MCF 10A (cell line): ENCODE data around the gene FOXP1. TPM values are rescaled to one million over a fixed set of nuclear protein-coding genes. Genes with fewer than 3 reads are reported as not detected.

Source experiments
- BruUV-seq: library from RNA; stranded (reverse); fragments of 400-500 nt; replicated peaks from 2 replicates; lab custom pipeline; 2021; lab: Mats Ljungman, UMichigan
- CTCF ChIA-PET: fragments of 300-600 bp; sonication (Branson Sonifier 250); formaldehyde crosslinking; extraction: SDS; loops from one replicate; lab custom pipeline; 2021; ENCODE audit warnings: antibody characterized with exemption, inconsistent platforms; lab: Yijun Ruan, JAX
- POLR2A ChIA-PET: fragments of 300-600, 350-650 bp; sonication (Branson Sonifier 250); formaldehyde crosslinking; extraction: SDS; loops from one replicate; lab custom pipeline; 2020; ENCODE audit warnings: antibody characterized with exemption, inconsistent platforms; lab: Yijun Ruan, JAX
- DNase-seq: peaks from one replicate; pipeline ENCODE4 v3.0.0-alpha.2; 2018; ENCODE audit not compliant: unreplicated experiment
- H3K27ac Mint-ChIP-seq: one replicate; pipeline ENCODE4 v1.8.0; 2022; ENCODE audit warnings: mild to moderate bottlenecking, low read depth, mixed read lengths; ENCODE audit not compliant: unreplicated experiment
- H3K27me3 Mint-ChIP-seq: one replicate; pipeline ENCODE4 v1.8.0; 2022; ENCODE audit warnings: mixed read lengths; ENCODE audit not compliant: insufficient read depth, unreplicated experiment
- H3K36me3 Mint-ChIP-seq: one replicate; pipeline ENCODE4 v1.8.0; 2022; ENCODE audit warnings: mild to moderate bottlenecking, moderate library complexity, mixed read lengths; ENCODE audit not compliant: insufficient read depth, unreplicated experiment
- H3K4me1 Mint-ChIP-seq: one replicate; pipeline ENCODE4 v1.8.0; 2022; ENCODE audit warnings: mixed read lengths; ENCODE audit not compliant: insufficient read depth, unreplicated experiment
- H3K4me3 Mint-ChIP-seq: one replicate; pipeline ENCODE4 v1.8.0; 2022; ENCODE audit warnings: mild to moderate bottlenecking, moderate library complexity, mixed read lengths; ENCODE audit not compliant: unreplicated experiment
- H3K9me3 Mint-ChIP-seq: one replicate; pipeline ENCODE4 v1.8.0; 2022; ENCODE audit warnings: mixed read lengths; ENCODE audit not compliant: unreplicated experiment
- CTCF ChIP-seq: fragments of 200-600 bp; IDR thresholded peaks from one replicate; pipeline ENCODE4 v1.8.0; 2022; ENCODE audit warnings: antibody characterized with exemption, mild to moderate bottlenecking; ENCODE audit not compliant: unreplicated experiment
- intact Hi-C: fragments of 100-400 bp; cut with micrococcal nuclease; formaldehyde crosslinking; loops from 2 replicates; pipeline ENCODE4 v1.14.1; 2022
- total RNA-seq: library from RNA; stranded (reverse); gene quantifications from 2 replicates; pipeline ENCODE4 v1.2.3, GENCODE V29; 2022

The FOXP1 gene
- total RNA-seq, 1 experiment from 2014 or later: 49.0 TPM

DNA sequence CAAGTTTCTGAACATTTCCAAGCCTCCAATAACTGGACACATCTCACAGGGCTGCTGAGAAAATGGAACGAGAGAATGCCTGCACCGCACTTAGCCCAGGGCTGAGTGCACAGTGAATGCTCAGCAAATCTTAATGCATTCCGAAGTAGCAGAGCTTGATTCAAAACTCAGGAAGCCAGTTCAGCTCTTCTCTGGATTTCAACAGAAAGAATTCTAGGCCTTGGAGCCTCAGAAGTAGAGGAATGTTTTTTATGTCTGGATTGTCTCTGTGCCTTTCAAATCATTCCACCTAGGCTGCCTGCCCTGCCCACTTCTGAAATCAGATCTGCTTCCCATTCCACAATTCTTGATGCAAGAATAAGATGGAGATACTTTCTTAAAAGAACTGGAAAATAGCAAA lies 9.6 kb upstream of the FOXP1 start:
- H3K36me3 Mint-ChIP-seq: no peaks in the 10 kb centered on the region
- intact Hi-C loops: no loop called here

DNA sequence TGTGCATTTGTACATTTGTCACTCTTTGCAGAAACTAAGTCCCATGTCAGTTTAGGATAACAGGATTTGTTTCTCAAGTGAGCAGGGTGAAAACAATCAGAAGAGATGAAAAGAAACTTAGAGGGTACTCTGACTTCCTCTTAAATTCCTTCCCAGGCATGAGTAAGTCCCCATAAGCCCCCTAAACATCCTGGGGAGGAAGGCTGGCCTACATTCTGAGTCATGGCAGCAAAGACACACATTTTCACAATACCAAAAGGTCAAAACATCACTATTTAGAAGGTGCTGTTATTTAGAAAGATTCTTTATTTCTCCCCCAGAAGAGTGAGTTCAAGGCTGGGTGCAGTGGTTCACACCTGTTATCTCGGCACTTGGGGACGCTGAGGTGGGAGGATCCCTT lies 7.6 kb upstream of the FOXP1 start:
- intact Hi-C loops: no loop called here
- Mint-ChIP-seq H3K4me3 (no peak overlapping the region), H3K27ac (no peak overlapping the region), H3K4me1 (peaks cover 6% of the 10 kb centered on the region), H3K27me3 (no peaks in the 10 kb centered on the region), H3K9me3 (no peaks in the 10 kb centered on the region), H3K36me3 (no peaks in the 10 kb centered on the region)
- ChIA-PET POLR2A (interaction anchor here (0.7 kb wide), 1 partner anchor 684 kb away, joined by 3 read pairs; no protein-coding TSS in a partner anchor), CTCF (interaction anchor here (1.7 to 2.2 kb wide), 2 partner anchors 90 to 584 kb away, joined by 5 to 7 read pairs; no protein-coding TSS in a partner anchor)
- BruUV-seq: no TSS peak
- DNase-seq: no peak
- no peak for TF ChIP-seq CTCF

More for the DNA sequence above, 9.6 kb upstream of the FOXP1 start:
- no peaks in the 10 kb centered on the region for H3K27me3 Mint-ChIP-seq
- H3K9me3 Mint-ChIP-seq: no peaks in the 10 kb centered on the region
- ChIA-PET POLR2A (no interaction called here), CTCF (interaction anchor here (1.4 to 1.8 kb wide), 2 partner anchors 88 to 522 kb away, joined by 3 to 4 read pairs; no protein-coding TSS in a partner anchor)
- no peak overlapping the region for H3K27ac Mint-ChIP-seq
- DNase-seq: no peak
- no TSS peak for BruUV-seq
- no peak for TF ChIP-seq CTCF
- no peak overlapping the region for H3K4me3 Mint-ChIP-seq
- no peaks in the 10 kb centered on the region for H3K4me1 Mint-ChIP-seq

- Mint-ChIP-seq H3K27me3 (no peaks in the 10 kb centered on the region), H3K36me3 (peaks cover 7% of the 10 kb centered on the region), H3K27ac (no peak overlapping the region), H3K4me3 (no peak overlapping the region), H3K9me3 (no peaks in the 10 kb centered on the region), H3K4me1 (peaks cover 6% of the 10 kb centered on the region)
- no peak for TF ChIP-seq CTCF
- BruUV-seq: no TSS peak
- CTCF ChIA-PET: interaction anchor here (1.2 to 2.2 kb wide), 2 partner anchors 92 to 1500 kb away, joined by 3 to 7 read pairs; no protein-coding TSS in a partner anchor
- DNase-seq: no peak
- intact Hi-C loops: loop anchor here (5.0 to 10.0 kb wide), 3 partner anchors 63 to 374 kb away; no protein-coding TSS in a partner anchor
- POLR2A ChIA-PET: interaction anchor here (1.2 to 1.6 kb wide), 2 partner anchors 68 to 165 kb away, joined by 3 read pairs; no protein-coding TSS in a partner anchor
These were observed 5.6 kb upstream of the FOXP1 start for GRCh38 chr3:71589132-71589531.

GRCh38 chr3:71587958-71588357 lies 4.4 kb upstream of the FOXP1 start:
- POLR2A ChIA-PET: interaction anchor here (0.9 kb wide), 1 partner anchor 10 kb away, joined by 3 read pairs; no protein-coding TSS in a partner anchor
- Mint-ChIP-seq H3K9me3 (no peaks in the 10 kb centered on the region), H3K4me3 (no peak overlapping the region), H3K27me3 (no peaks in the 10 kb centered on the region), H3K36me3 (peaks cover 10% of the 10 kb centered on the region), H3K27ac (no peak overlapping the region), H3K4me1 (peaks cover 6% of the 10 kb centered on the region)
- BruUV-seq: no TSS peak
- no peak for TF ChIP-seq CTCF
- intact Hi-C loops: loop anchor here (2.0 to 10.0 kb wide), 5 partner anchors 64 to 1037 kb away; no protein-coding TSS in a partner anchor
- no peak for DNase-seq
- CTCF ChIA-PET: interaction anchor here (0.6 to 2.7 kb wide), 12 partner anchors 9 to 1037 kb away, joined by 3 to 21 read pairs (median 4); no protein-coding TSS in a partner anchor
